OCI-LY1 (cell line): ENCODE results near the gene GRSF1.

Experiments used
- CTCF ChIP-seq: fragments of 200-600 bp; sonication (generic), shearing (Covaris generic); IDR thresholded peaks from 2 replicates; pipeline ENCODE4 v1.5.1; 2017; ENCODE audit warnings: mild to moderate bottlenecking, antibody characterized with exemption, low read length, moderate library complexity, mixed read lengths
- EZH2 ChIP-seq: fragments of 200-600 bp; sonication (generic), shearing (Covaris generic); IDR thresholded peaks from 2 replicates; pipeline ENCODE4 v1.8.0; 2017; ENCODE audit warnings: borderline replicate concordance, mixed run types, mild to moderate bottlenecking, antibody characterized with exemption, low read length, moderate library complexity, mixed read lengths

- TF ChIP-seq CTCF: no peak
- TF ChIP-seq EZH2: no peak
Measured at GRCh38 chr4:70830054-70830453, 9.6 kb downstream of the GRSF1 start.
